ENCODE data around the gene PBX3. TPM values are rescaled to one million over a fixed set of nuclear protein-coding genes. Genes with fewer than 3 reads are reported as not detected.

The PBX3 gene
- total RNA-seq, 2 donors from 2014 or later = 37.5 to 46.1 TPM

- no peak overlapping the region for H3K27ac Mint-ChIP-seq
- H3K36me3 Mint-ChIP-seq (ENCODE audit: low read depth) = peaks cover 6% of the 10 kb centered on the region
- WGBS, 2 experiments (ENCODE audit: insufficient coverage in 1 of 2, insufficient read length in 1 of 2) = 67 to 92% methylated on average over 1 to 2 of the region's 2 CpGs
- no peak for TF ChIP-seq CTCF (conservative IDR thresholded peaks at IDR 0.05)
- H3K4me3 ChIP-seq (ENCODE audit: low read length) = no peak overlapping the region
- no peaks in the 10 kb centered on the region for H3K27me3 ChIP-seq (ENCODE audit: control insufficient read depth, insufficient read depth, low read length, poor library complexity, severe bottlenecking)
- peaks cover 22% of the 10 kb centered on the region for H3K4me1 Mint-ChIP-seq
- no peak for DNase-seq
- no peak overlapping the region for H3K4me3 Mint-ChIP-seq
- no peaks in the 10 kb centered on the region for H3K4me1 ChIP-seq (ENCODE audit: control insufficient read depth, insufficient read depth, low read length)
- peaks cover 6% of the 10 kb centered on the region for H3K9me3 ChIP-seq (ENCODE audit: control insufficient read depth, low read length)
- no peaks in the 10 kb centered on the region for H3K9me3 Mint-ChIP-seq
- H3K27ac ChIP-seq (ENCODE audit: low read depth, low read length) = no peak overlapping the region
- H3K9ac ChIP-seq (ENCODE audit: extremely low read depth, low read length, poor library complexity, severe bottlenecking) = no peak overlapping the region
- no peaks in the 10 kb centered on the region for H3K27me3 Mint-ChIP-seq (ENCODE audit: insufficient read depth)
- peaks cover 5% of the 10 kb centered on the region for H3K36me3 ChIP-seq (ENCODE audit: control insufficient read depth, insufficient read depth, low read length)
Measured at GRCh38 chr9:125847735-125848134, 100.6 kb downstream of the PBX3 start.

- Mint-ChIP-seq H3K4me3 (no peak overlapping the region), H3K27ac (no peak overlapping the region), H3K9me3 (no peaks in the 10 kb centered on the region), H3K4me1 (peaks cover 23% of the 10 kb centered on the region), H3K36me3 (ENCODE audit: low read depth) (peaks cover 6% of the 10 kb centered on the region), H3K27me3 (ENCODE audit: insufficient read depth) (no peaks in the 10 kb centered on the region)
- H3K9me3 ChIP-seq (ENCODE audit: control insufficient read depth, low read length) = peaks cover 6% of the 10 kb centered on the region
- TF ChIP-seq CTCF (conservative IDR thresholded peaks at IDR 0.05) = no peak
- peaks cover 5% of the 10 kb centered on the region for H3K36me3 ChIP-seq (ENCODE audit: control insufficient read depth, insufficient read depth, low read length)
- no peak overlapping the region for H3K4me3 ChIP-seq (ENCODE audit: low read length)
- DNase-seq = no peak
- WGBS, 2 experiments (ENCODE audit: insufficient coverage in 1 of 2, insufficient read length in 1 of 2) = 89% methylated on average over 3 of the region's 3 CpGs
- no peak overlapping the region for H3K9ac ChIP-seq (ENCODE audit: extremely low read depth, low read length, poor library complexity, severe bottlenecking)
- H3K4me1 ChIP-seq (ENCODE audit: control insufficient read depth, insufficient read depth, low read length) = peaks cover 2% of the 10 kb centered on the region
- no peaks in the 10 kb centered on the region for H3K27me3 ChIP-seq (ENCODE audit: control insufficient read depth, insufficient read depth, low read length, poor library complexity, severe bottlenecking)
- H3K27ac ChIP-seq (ENCODE audit: low read depth, low read length) = no peak overlapping the region
Measured at GRCh38 chr9:125850106-125850632, 103.0 kb downstream of the PBX3 start.

GRCh38 chr9:125850763-125851162 is 103.6 kb downstream of the PBX3 start:
- Histone ChIP-seq H3K4me1 (ENCODE audit: control insufficient read depth, insufficient read depth, low read length) (peaks cover 2% of the 10 kb centered on the region), H3K9ac (ENCODE audit: extremely low read depth, low read length, poor library complexity, severe bottlenecking) (no peak overlapping the region), H3K9me3 (ENCODE audit: control insufficient read depth, low read length) (peaks cover 6% of the 10 kb centered on the region), H3K27ac (ENCODE audit: low read depth, low read length) (no peak overlapping the region), H3K27me3 (ENCODE audit: control insufficient read depth, insufficient read depth, low read length, poor library complexity, severe bottlenecking) (no peaks in the 10 kb centered on the region), H3K4me3 (ENCODE audit: low read length) (no peak overlapping the region), H3K36me3 (ENCODE audit: control insufficient read depth, insufficient read depth, low read length) (peaks cover 5% of the 10 kb centered on the region)
- 83 to 88% methylated on average over 1 of the region's 1 CpG for WGBS, 2 experiments (ENCODE audit: insufficient coverage in 1 of 2, insufficient read length in 1 of 2)
- Mint-ChIP-seq H3K27ac (no peak overlapping the region), H3K4me3 (no peak overlapping the region), H3K4me1 (peaks cover 21% of the 10 kb centered on the region), H3K36me3 (ENCODE audit: low read depth) (peaks cover 6% of the 10 kb centered on the region), H3K9me3 (no peaks in the 10 kb centered on the region), H3K27me3 (ENCODE audit: insufficient read depth) (no peaks in the 10 kb centered on the region)
- no peak for TF ChIP-seq CTCF (conservative IDR thresholded peaks at IDR 0.05)
- no peak for DNase-seq
